Measurements from ENCODE around the gene HCK.

Gene HCK

DNA sequence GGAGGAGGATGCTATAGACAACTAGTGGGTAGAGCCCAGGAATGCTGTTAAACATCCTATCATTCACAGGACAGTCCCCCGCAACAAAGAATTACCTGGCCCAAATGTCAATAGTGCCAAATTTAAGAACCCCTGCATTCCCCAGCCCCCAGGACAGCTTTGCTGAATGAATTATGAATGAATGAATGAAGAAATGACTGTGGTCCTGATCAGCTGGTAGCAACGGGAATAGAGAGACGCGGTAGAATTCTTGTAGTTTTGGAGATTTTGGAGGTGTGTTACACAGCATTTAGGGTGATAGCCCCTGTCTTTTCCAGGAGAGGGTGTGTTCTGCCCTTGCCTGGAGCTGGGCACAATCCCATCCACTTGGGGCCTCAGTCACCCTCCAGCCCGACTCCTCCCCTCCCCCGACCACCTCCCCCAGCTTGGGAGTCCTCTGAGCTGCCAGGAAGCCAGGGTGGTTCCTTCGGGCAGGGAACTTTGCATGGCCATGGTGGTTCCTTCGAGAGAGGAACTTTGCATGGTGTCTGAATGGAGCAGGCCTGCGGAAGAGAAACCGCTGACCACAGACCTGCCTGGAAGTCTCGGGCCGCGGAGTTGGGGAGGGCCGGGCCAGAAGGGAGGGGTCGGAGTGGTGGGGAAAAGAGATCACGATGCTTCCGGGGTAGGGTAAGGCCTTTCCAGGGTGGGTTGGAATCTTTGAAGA is 1.0 kb upstream of the HCK start:
- ChIA-PET POLR2A (no interaction called here), CTCF (no interaction called here)
- no peaks in the 10 kb centered on the region for H3K9me3 ChIP-seq (ENCODE audit: control insufficient read depth, insufficient read depth, low read depth, low read length)
- H3K36me3 ChIP-seq (ENCODE audit: control insufficient read depth in 2 of 2, insufficient read depth in 1 of 2, low read length in 2 of 2), result no peaks in the 10 kb centered on the region
- no peak overlapping the region for H3K27ac ChIP-seq (ENCODE audit: extremely low read depth, low read depth, low read length)
- TF ChIP-seq ZNF701 (tag by site-specific recombination; IDR thresholded peaks at IDR 0.05) (no peak), GFI1B (tag by site-specific recombination; IDR thresholded peaks at IDR 0.05) (no peak), HOXC10 (CRISPR knock-in tag; IDR thresholded peaks at IDR 0.05) (no peak), ZNF266 (tag by site-specific recombination; IDR thresholded peaks at IDR 0.05; ENCODE audit: low read depth) (no peak)
- no peak overlapping the region for H3K4me3 ChIP-seq (ENCODE audit: low read depth, low read length)
- H3K4me1 ChIP-seq (ENCODE audit: control insufficient read depth, insufficient read depth, low read length), result no peaks in the 10 kb centered on the region

DNA sequence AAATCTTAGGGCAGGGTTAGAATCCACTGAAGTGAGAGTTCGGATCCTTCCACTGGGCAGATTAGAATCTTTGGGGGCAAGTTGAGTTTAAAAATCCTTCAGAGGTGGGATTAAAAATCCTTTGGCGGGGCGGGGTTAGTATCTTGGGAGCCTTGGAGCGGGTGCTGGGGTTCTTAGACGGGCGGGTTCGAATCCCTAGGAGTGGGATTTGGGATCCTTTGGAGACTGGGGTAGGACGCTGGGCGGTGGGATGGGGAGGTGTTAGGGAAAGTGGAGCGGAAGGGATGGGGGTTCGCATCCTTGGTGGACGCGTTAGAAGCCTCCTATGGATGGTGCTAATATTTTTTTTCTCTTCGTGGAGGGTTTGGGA is 337 bp upstream of the HCK start:
- CTCF ChIA-PET, result no interaction called here

DNA sequence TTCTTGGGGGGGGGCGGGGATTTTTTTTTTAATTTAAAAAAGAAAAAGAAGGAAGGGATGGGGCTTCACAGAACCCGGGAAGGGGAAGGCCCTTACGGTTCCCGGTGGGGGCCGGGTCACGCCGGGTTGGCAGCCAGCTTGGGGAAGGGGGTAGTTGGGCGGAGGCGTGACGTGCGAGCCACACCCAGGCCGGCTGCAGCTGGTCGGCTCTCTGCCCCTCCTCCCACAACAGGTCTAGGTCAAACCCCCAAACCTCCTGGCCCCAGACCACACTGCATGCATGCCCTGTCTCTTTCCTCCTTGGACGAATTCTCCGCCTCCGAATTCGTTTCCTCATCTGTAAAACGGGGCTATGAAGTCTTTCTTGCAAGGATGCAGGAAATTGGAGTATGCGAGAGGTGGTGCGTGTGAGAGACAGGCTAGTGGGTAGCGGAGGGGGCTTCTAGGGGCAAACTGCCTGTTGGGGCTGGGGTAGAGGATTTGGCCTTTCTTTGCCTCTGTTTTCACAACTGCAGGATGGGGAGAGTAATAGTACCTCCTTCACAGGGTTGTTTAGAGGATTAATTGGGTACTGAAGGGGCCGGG is 828 bp downstream of the HCK start:
- no peaks in the 10 kb centered on the region for H3K4me1 ChIP-seq (ENCODE audit: control insufficient read depth, insufficient read depth, low read length)
- no peaks in the 10 kb centered on the region for H3K9me3 ChIP-seq (ENCODE audit: control insufficient read depth, insufficient read depth, low read depth, low read length)
- no peak overlapping the region for H3K4me3 ChIP-seq (ENCODE audit: low read depth, low read length)
- TF ChIP-seq ZXDB (tag by site-specific recombination; IDR thresholded peaks at IDR 0.05) (no peak), KLF7 (tag by site-specific recombination; IDR thresholded peaks at IDR 0.05; ENCODE audit: borderline replicate concordance) (no peak), ZBTB1 (tag by site-specific recombination; IDR thresholded peaks at IDR 0.05) (no peak), EGR2 (tag by site-specific recombination; IDR thresholded peaks at IDR 0.05; ENCODE audit: low read depth) (no peak), ZNF558 (tag by site-specific recombination; IDR thresholded peaks at IDR 0.05) (no peak), OVOL3 (tag by site-specific recombination; IDR thresholded peaks at IDR 0.05) (no peak), ZNF76 (tag by site-specific recombination; IDR thresholded peaks at IDR 0.05; ENCODE audit: borderline replicate concordance, low read depth) (no peak)
- TF ChIP-seq, protein P1, sequence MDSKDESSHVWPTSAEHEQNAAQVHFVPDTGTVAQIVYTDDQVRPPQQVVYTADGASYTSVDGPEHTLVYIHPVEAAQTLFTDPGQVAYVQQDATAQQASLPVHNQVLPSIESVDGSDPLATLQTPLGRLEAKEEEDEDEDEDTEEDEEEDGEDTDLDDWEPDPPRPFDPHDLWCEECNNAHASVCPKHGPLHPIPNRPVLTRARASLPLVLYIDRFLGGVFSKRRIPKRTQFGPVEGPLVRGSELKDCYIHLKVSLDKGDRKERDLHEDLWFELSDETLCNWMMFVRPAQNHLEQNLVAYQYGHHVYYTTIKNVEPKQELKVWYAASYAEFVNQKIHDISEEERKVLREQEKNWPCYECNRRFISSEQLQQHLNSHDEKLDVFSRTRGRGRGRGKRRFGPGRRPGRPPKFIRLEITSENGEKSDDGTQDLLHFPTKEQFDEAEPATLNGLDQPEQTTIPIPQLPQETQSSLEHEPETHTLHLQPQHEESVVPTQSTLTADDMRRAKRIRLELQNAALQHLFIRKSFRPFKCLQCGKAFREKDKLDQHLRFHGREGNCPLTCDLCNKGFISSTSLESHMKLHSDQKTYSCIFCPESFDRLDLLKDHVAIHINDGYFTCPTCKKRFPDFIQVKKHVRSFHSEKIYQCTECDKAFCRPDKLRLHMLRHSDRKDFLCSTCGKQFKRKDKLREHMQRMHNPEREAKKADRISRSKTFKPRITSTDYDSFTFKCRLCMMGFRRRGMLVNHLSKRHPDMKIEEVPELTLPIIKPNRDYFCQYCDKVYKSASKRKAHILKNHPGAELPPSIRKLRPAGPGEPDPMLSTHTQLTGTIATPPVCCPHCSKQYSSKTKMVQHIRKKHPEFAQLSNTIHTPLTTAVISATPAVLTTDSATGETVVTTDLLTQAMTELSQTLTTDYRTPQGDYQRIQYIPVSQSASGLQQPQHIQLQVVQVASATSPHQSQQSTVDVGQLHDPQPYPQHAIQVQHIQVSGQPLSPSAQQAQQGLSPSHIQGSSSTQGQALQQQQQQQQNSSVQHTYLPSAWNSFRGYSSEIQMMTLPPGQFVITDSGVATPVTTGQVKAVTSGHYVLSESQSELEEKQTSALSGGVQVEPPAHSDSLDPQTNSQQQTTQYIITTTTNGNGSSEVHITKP (tag by site-specific recombination; IDR thresholded peaks at IDR 0.05), result no peak
- TF ChIP-seq, protein P2, sequence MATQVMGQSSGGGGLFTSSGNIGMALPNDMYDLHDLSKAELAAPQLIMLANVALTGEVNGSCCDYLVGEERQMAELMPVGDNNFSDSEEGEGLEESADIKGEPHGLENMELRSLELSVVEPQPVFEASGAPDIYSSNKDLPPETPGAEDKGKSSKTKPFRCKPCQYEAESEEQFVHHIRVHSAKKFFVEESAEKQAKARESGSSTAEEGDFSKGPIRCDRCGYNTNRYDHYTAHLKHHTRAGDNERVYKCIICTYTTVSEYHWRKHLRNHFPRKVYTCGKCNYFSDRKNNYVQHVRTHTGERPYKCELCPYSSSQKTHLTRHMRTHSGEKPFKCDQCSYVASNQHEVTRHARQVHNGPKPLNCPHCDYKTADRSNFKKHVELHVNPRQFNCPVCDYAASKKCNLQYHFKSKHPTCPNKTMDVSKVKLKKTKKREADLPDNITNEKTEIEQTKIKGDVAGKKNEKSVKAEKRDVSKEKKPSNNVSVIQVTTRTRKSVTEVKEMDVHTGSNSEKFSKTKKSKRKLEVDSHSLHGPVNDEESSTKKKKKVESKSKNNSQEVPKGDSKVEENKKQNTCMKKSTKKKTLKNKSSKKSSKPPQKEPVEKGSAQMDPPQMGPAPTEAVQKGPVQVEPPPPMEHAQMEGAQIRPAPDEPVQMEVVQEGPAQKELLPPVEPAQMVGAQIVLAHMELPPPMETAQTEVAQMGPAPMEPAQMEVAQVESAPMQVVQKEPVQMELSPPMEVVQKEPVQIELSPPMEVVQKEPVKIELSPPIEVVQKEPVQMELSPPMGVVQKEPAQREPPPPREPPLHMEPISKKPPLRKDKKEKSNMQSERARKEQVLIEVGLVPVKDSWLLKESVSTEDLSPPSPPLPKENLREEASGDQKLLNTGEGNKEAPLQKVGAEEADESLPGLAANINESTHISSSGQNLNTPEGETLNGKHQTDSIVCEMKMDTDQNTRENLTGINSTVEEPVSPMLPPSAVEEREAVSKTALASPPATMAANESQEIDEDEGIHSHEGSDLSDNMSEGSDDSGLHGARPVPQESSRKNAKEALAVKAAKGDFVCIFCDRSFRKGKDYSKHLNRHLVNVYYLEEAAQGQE (tag by site-specific recombination; IDR thresholded peaks at IDR 0.05), result no peak
- POLR2A ChIA-PET, result no interaction called here
- CTCF ChIA-PET, result interaction anchor here (1.0 kb wide), 1 partner anchor 230 kb away, joined by 3 read pairs; no protein-coding TSS in a partner anchor
- H3K27ac ChIP-seq (ENCODE audit: extremely low read depth, low read depth, low read length), result no peak overlapping the region
- H3K36me3 ChIP-seq (ENCODE audit: control insufficient read depth in 2 of 2, insufficient read depth in 1 of 2, low read length in 2 of 2), result no peaks in the 10 kb centered on the region

More for the DNA sequence above, 337 bp upstream of the HCK start:
- no peak for TF ChIP-seq ZNF670 (tag by site-specific recombination; IDR thresholded peaks at IDR 0.05; ENCODE audit: low read depth)
- TF ChIP-seq ZNF48 (tag by site-specific recombination; IDR thresholded peaks at IDR 0.05), result no peak
- TF ChIP-seq ZNF624 (tag by site-specific recombination; IDR thresholded peaks at IDR 0.05), result no peak
- TF ChIP-seq ZNF394 (tag by site-specific recombination; IDR thresholded peaks at IDR 0.05; ENCODE audit: borderline replicate concordance), result no peak
- no peak for TF ChIP-seq ZNF341 (tag by site-specific recombination; IDR thresholded peaks at IDR 0.05; ENCODE audit: low read depth)
- TF ChIP-seq WT1 (tag by site-specific recombination; IDR thresholded peaks at IDR 0.05), result no peak
- TF ChIP-seq ZNF768 (tag by site-specific recombination; IDR thresholded peaks at IDR 0.05), result no peak
- Histone ChIP-seq H3K4me3 (ENCODE audit: low read depth, low read length) (no peak overlapping the region), H3K27ac (ENCODE audit: extremely low read depth, low read depth, low read length) (no peak overlapping the region), H3K36me3 (ENCODE audit: control insufficient read depth in 2 of 2, insufficient read depth in 1 of 2, low read length in 2 of 2) (no peaks in the 10 kb centered on the region), H3K9me3 (ENCODE audit: control insufficient read depth, insufficient read depth, low read depth, low read length) (no peaks in the 10 kb centered on the region), H3K4me1 (ENCODE audit: control insufficient read depth, insufficient read depth, low read length) (no peaks in the 10 kb centered on the region)
- POLR2A ChIA-PET, result no interaction called here

Measured in HEK293 (cell line).